Keratinocyte (primary cell): ENCODE data around the gene SENP8. TPM values are rescaled to one million over a fixed set of nuclear protein-coding genes. Genes with fewer than 3 reads are reported as not detected.

Experiments used
- DNase-seq: peaks from one replicate; pipeline ENCODE4 v3.0.0-alpha.2; 2011; ENCODE audit warnings: low read depth, missing footprints, low spot score
- FAIRE-seq: peaks from 2 replicates; lab custom pipeline; 2011; peaks lifted over from hg19 to GRCh38; lab: Jason Lieb, UNC
- H2AFZ ChIP-seq: 2 replicates; pipeline ENCODE4 v1.6.0; 2012; ENCODE audit warnings: low read length, control low read depth, inconsistent platforms; ENCODE audit not compliant: control insufficient read depth
- H3K27ac ChIP-seq: 2 replicates; pipeline ENCODE4 v1.5.1; 2011; ENCODE audit warnings: low read length; ENCODE audit not compliant: control insufficient read depth, insufficient read depth
- H3K27me3 ChIP-seq: 3 replicates; pipeline ENCODE4 v1.6.0; 2011; ENCODE audit warnings: low read length; ENCODE audit not compliant: control insufficient read depth, insufficient read depth; ENCODE audit errors: extremely low read depth
- H3K36me3 ChIP-seq, 2 experiments: 2 replicates in 1 of 2; 3 replicates in 1 of 2; pipeline ENCODE4 v1.5.1; 2011; ENCODE audit warnings: low read length in 2 of 2, mild to moderate bottlenecking in 1 of 2; ENCODE audit not compliant: control insufficient read depth in 2 of 2, insufficient read depth in 2 of 2; ENCODE audit errors: extremely low read depth in 1 of 2
- H3K4me1 ChIP-seq: 3 replicates; pipeline ENCODE4 v1.5.1; 2011; ENCODE audit warnings: low read length; ENCODE audit not compliant: control insufficient read depth, insufficient read depth; ENCODE audit errors: extremely low read depth
- H3K4me2 ChIP-seq: 3 replicates; pipeline ENCODE4 v1.6.0; 2011; ENCODE audit warnings: low read depth, low read length; ENCODE audit not compliant: control insufficient read depth, insufficient read depth; ENCODE audit errors: extremely low read depth
- H3K4me3 ChIP-seq, 3 experiments: fragments of 200-600 bp in 1 of 3; sonication (generic) in 1 of 3; 2 replicates in 2 of 3; 3 replicates in 1 of 3; pipeline ENCODE4 v1.5.1; 2011 to 2016; ENCODE audit warnings: low read length in 3 of 3, mild to moderate bottlenecking in 3 of 3, control low read depth in 2 of 3, inconsistent platforms in 1 of 3, low read depth in 1 of 3, mixed read lengths in 1 of 3, mixed run types in 1 of 3, moderate library complexity in 1 of 3; ENCODE audit not compliant: control insufficient read depth in 2 of 3, insufficient read depth in 2 of 3; ENCODE audit errors: extremely low read depth in 1 of 3
- H3K79me2 ChIP-seq: 2 replicates; pipeline ENCODE4 v1.6.0; 2012; ENCODE audit warnings: low read length; ENCODE audit not compliant: control insufficient read depth, insufficient read depth
- H3K9ac ChIP-seq: 3 replicates; pipeline ENCODE4 v1.6.0; 2011; ENCODE audit warnings: low read length; ENCODE audit not compliant: control insufficient read depth, insufficient read depth; ENCODE audit errors: extremely low read depth
- H3K9me1 ChIP-seq: 3 replicates; pipeline ENCODE4 v1.6.0; 2011; ENCODE audit warnings: low read length; ENCODE audit not compliant: control insufficient read depth, insufficient read depth; ENCODE audit errors: extremely low read depth
- H3K9me3 ChIP-seq: 2 replicates; pipeline ENCODE4 v1.5.1; 2012; ENCODE audit warnings: low read depth, low read length; ENCODE audit not compliant: control insufficient read depth
- H4K20me1 ChIP-seq: 3 replicates; pipeline ENCODE4 v1.6.0; 2011; ENCODE audit warnings: low read length; ENCODE audit not compliant: control insufficient read depth, insufficient read depth; ENCODE audit errors: extremely low read depth
- CTCF ChIP-seq, 3 experiments: IDR thresholded peaks in 1 of 3; conservative IDR thresholded peaks in 1 of 3; optimal IDR thresholded peaks in 1 of 3; 2 replicates in 2 of 3; 3 replicates in 1 of 3; pipeline versions ENCODE3 to v1.5.1; 2011; ENCODE audit warnings: low read length in 3 of 3, mild to moderate bottlenecking in 3 of 3, moderate library complexity in 2 of 3, control low read depth in 1 of 3, inconsistent platforms in 1 of 3; ENCODE audit not compliant: insufficient read depth in 2 of 3; ENCODE audit errors: extremely low read depth in 1 of 3
- EZH2 ChIP-seq: IDR thresholded peaks from one replicate; pipeline ENCODE4 v1.6.1; 2012; ENCODE audit warnings: inconsistent platforms, mild to moderate bottlenecking, low read length, moderate library complexity
- dilution Hi-C: fragments of 300-500 bp; cut with MboI; formaldehyde crosslinking; loops from one replicate; pipeline ENCODE4 v1.7.0; 2020; ENCODE audit warnings: low sequenced_read_pairs; ENCODE audit not compliant: extremely low pct_ligation_motif_present
- polyA plus RNA-seq, 5 experiments: library from polyadenylated mRNA; depleted of rRNA in 3 of 5; stranded (reverse) in 3 of 5; stranded (forward) in 1 of 5; unstranded in 1 of 5; fragments of >200 nt; gene quantifications; 1 replicate in 1 of 5; 2 replicates in 3 of 5; 3 replicates in 1 of 5; pipeline versions ENCODE4 v1.2.1 to v1.2.3, GENCODE V29; 2011 to 2012; ENCODE audit warnings: missing spikeins in 2 of 5, low read depth in 1 of 5, low replicate concordance in 1 of 5

The SENP8 gene
- polyA plus RNA-seq, 1 donor (not counting 4 experiments of a cell fraction or from before 2014, with no cell fraction given) = 6.0 TPM

GRCh38 chr15:72174551-72175165 is 56.5 kb downstream of the SENP8 start:
- dilution Hi-C loops = no loop called here

GRCh38 chr15:72175186-72176044 is 57.2 kb downstream of the SENP8 start:
- Histone ChIP-seq H3K79me2 (no peaks in the 10 kb centered on the region), H3K36me3 (no peaks in the 10 kb centered on the region), H3K4me1 (peaks cover 11% of the 10 kb centered on the region), H2AFZ (no peak overlapping the region), H3K9me1 (no peaks in the 10 kb centered on the region), H3K4me3 (no peak overlapping the region), H4K20me1 (no peaks in the 10 kb centered on the region), H3K9ac (no peak overlapping the region), H3K27me3 (no peaks in the 10 kb centered on the region), H3K27ac (no peak overlapping the region), H3K9me3 (no peaks in the 10 kb centered on the region), H3K4me2 (no peak overlapping the region)
- FAIRE-seq = no peak
- dilution Hi-C loops = no loop called here
- DNase-seq = no peak
- TF ChIP-seq EZH2 (no peak), CTCF (optimal IDR thresholded peaks at IDR 0.05 in 1 of 3, IDR thresholded peaks at IDR 0.05 in 1 of 3, conservative IDR thresholded peaks at IDR 0.05 in 1 of 3; ENCODE audit: extremely low read depth in 1 of 3, insufficient read depth in 2 of 3, low read length in 3 of 3) (no peak)

More at GRCh38 chr15:72174551-72175165, 56.5 kb downstream of the SENP8 start:
- H3K4me1 ChIP-seq = peaks cover 11% of the 10 kb centered on the region
- no peaks in the 10 kb centered on the region for H3K9me1 ChIP-seq
- no peak overlapping the region for H3K9ac ChIP-seq
- H3K79me2 ChIP-seq = no peaks in the 10 kb centered on the region
- FAIRE-seq = no peak
- H3K4me3 ChIP-seq = no peak overlapping the region
- DNase-seq = no peak
- no peak overlapping the region for H3K27ac ChIP-seq
- H3K36me3 ChIP-seq = no peaks in the 10 kb centered on the region
- H3K4me2 ChIP-seq = peak overlapping the region; percentile 27
- H3K9me3 ChIP-seq = no peaks in the 10 kb centered on the region
- no peak overlapping the region for H2AFZ ChIP-seq
- TF ChIP-seq EZH2 (no peak), CTCF (optimal IDR thresholded peaks at IDR 0.05 in 1 of 3, IDR thresholded peaks at IDR 0.05 in 1 of 3, conservative IDR thresholded peaks at IDR 0.05 in 1 of 3; ENCODE audit: extremely low read depth in 1 of 3, insufficient read depth in 2 of 3, low read length in 3 of 3) (no peak)
- H3K27me3 ChIP-seq = no peaks in the 10 kb centered on the region
- no peaks in the 10 kb centered on the region for H4K20me1 ChIP-seq
